Measurements from ENCODE around the gene TMEM8B. TPM values are rescaled to one million over a fixed set of nuclear protein-coding genes. Genes with fewer than 3 reads are reported as not detected.

TMEM8B gene
- total RNA-seq, 1 experiment from 2014 or later: 4.6 TPM

- intact Hi-C loops (cut with micrococcal nuclease): no loop called here
- TF ChIP-seq, protein P1, sequence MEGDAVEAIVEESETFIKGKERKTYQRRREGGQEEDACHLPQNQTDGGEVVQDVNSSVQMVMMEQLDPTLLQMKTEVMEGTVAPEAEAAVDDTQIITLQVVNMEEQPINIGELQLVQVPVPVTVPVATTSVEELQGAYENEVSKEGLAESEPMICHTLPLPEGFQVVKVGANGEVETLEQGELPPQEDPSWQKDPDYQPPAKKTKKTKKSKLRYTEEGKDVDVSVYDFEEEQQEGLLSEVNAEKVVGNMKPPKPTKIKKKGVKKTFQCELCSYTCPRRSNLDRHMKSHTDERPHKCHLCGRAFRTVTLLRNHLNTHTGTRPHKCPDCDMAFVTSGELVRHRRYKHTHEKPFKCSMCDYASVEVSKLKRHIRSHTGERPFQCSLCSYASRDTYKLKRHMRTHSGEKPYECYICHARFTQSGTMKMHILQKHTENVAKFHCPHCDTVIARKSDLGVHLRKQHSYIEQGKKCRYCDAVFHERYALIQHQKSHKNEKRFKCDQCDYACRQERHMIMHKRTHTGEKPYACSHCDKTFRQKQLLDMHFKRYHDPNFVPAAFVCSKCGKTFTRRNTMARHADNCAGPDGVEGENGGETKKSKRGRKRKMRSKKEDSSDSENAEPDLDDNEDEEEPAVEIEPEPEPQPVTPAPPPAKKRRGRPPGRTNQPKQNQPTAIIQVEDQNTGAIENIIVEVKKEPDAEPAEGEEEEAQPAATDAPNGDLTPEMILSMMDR (IDR thresholded peaks at IDR 0.05; ENCODE audit: unreplicated experiment): no peak
- Mint-ChIP-seq H3K4me1 (ENCODE audit: insufficient read depth, unreplicated experiment) (peaks cover 14% of the 10 kb centered on the region), H3K27me3 (ENCODE audit: insufficient read depth, unreplicated experiment) (peaks cover 7% of the 10 kb centered on the region), H3K36me3 (ENCODE audit: insufficient read depth, unreplicated experiment) (no peaks in the 10 kb centered on the region), H3K4me3 (ENCODE audit: unreplicated experiment) (no peak overlapping the region), H3K9me3 (ENCODE audit: unreplicated experiment) (no peaks in the 10 kb centered on the region), H3K27ac (ENCODE audit: low read depth, unreplicated experiment) (no peak overlapping the region)
- POLR2A ChIA-PET: interaction anchor here (0.6 to 1.4 kb wide), 5 partner anchors 9 to 356 kb away, joined by 3 to 4 read pairs (median 4); partner anchors contain the start of gene CLTA
- CTCF ChIA-PET: interaction anchor here (0.7 to 1.6 kb wide), 3 partner anchors 9 to 48 kb away, joined by 3 to 7 read pairs (median 3); no protein-coding TSS in a partner anchor
- no TSS peak for BruUV-seq (replicated peaks)
- no peak for DNase-seq (ENCODE audit: unreplicated experiment)
These were observed 5.5 kb downstream of the TMEM8B start for GRCh38 chr9:35834260-35835215.

DNA sequence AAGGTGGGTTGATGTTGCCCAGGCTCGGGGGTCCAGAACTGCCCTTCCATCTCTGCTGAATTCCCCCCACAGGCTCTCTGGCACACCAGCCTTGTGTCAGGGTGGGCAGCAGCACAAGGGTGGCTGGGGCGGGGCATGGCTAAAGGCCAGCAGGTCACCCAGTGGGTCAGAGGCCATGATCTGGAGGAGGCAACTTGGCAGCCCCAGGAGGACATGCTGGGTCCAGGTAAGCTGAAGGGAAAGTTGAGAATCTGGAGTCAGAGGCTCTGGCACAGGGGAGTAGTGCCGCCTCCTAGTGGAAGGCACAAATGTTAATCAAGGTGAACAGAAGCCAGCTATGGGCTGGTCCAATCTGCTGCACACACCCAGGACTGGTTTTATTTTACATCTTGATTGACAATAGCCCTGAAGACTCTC, 6.2 kb downstream of the TMEM8B start:
- POLR2A ChIA-PET: interaction anchor here (0.8 kb wide), 1 partner anchor 21 kb away, joined by 6 read pairs; the partner anchor contains the start of gene HINT2
- peak; percentile 44 for DNase-seq (ENCODE audit: unreplicated experiment)
- H3K4me3 Mint-ChIP-seq (ENCODE audit: unreplicated experiment): no peak overlapping the region
- BruUV-seq (replicated peaks): no TSS peak
- intact Hi-C loops (cut with micrococcal nuclease): no loop called here
- H3K27me3 Mint-ChIP-seq (ENCODE audit: insufficient read depth, unreplicated experiment): peaks cover 10% of the 10 kb centered on the region
- H3K9me3 Mint-ChIP-seq (ENCODE audit: unreplicated experiment): no peaks in the 10 kb centered on the region
- TF ChIP-seq, protein P1 (IDR thresholded peaks at IDR 0.05; ENCODE audit: unreplicated experiment): no peak
- no peaks in the 10 kb centered on the region for H3K36me3 Mint-ChIP-seq (ENCODE audit: insufficient read depth, unreplicated experiment)
- no peak overlapping the region for H3K27ac Mint-ChIP-seq (ENCODE audit: low read depth, unreplicated experiment)
- peaks cover 8% of the 10 kb centered on the region for H3K4me1 Mint-ChIP-seq (ENCODE audit: insufficient read depth, unreplicated experiment)
- CTCF ChIA-PET: interaction anchor here (0.6 to 2.1 kb wide), 8 partner anchors 9 to 107 kb away, joined by 3 to 10 read pairs (median 4); no protein-coding TSS in a partner anchor

DNA sequence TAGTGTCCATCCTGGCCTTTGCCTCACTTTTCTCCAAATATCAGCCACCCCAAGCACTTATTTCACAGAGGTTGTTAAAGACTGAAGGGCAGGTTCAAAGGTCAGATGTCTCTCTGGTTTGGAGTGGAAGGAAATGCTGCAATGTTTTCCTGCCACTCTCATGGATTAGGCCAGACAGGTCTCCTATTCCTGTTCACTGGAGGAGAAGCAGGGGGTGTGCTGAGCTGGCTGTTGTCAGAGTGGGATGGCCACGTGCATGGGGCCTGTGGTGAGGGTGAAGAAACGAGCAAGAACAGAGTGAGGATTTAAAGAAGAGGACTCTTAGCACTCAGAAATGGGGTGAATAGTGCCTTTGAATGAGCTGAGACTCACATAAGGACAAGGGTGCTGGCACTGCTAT, 6.7 kb downstream of the TMEM8B start:
- peaks cover 10% of the 10 kb centered on the region for H3K27me3 Mint-ChIP-seq (ENCODE audit: insufficient read depth, unreplicated experiment)
- POLR2A ChIA-PET: interaction anchor here (0.8 to 1.6 kb wide), 2 partner anchors 21 to 22 kb away, joined by 3 to 6 read pairs; partner anchors contain the start of gene HINT2

More for the DNA sequence above, 6.7 kb downstream of the TMEM8B start:
- Mint-ChIP-seq H3K4me3 (ENCODE audit: unreplicated experiment) (no peak overlapping the region), H3K4me1 (ENCODE audit: insufficient read depth, unreplicated experiment) (peaks cover 6% of the 10 kb centered on the region), H3K9me3 (ENCODE audit: unreplicated experiment) (no peaks in the 10 kb centered on the region), H3K27ac (ENCODE audit: low read depth, unreplicated experiment) (no peak overlapping the region), H3K36me3 (ENCODE audit: insufficient read depth, unreplicated experiment) (no peaks in the 10 kb centered on the region)
- CTCF ChIA-PET: interaction anchor here (0.6 to 2.1 kb wide), 6 partner anchors 8 to 106 kb away, joined by 3 to 10 read pairs (median 4); no protein-coding TSS in a partner anchor
- BruUV-seq (replicated peaks): no TSS peak
- TF ChIP-seq, protein P1 (IDR thresholded peaks at IDR 0.05; ENCODE audit: unreplicated experiment): no peak
- intact Hi-C loops (cut with micrococcal nuclease): no loop called here
- DNase-seq (ENCODE audit: unreplicated experiment): no peak
